ENCODE results near the gene EIF5AL1.
"Not testable (repeated sequence)": the region's sequence is repeated elsewhere in the genome, so short reads cannot be mapped to it uniquely, and the experiment has no call there.

EIF5AL1 gene

DNA sequence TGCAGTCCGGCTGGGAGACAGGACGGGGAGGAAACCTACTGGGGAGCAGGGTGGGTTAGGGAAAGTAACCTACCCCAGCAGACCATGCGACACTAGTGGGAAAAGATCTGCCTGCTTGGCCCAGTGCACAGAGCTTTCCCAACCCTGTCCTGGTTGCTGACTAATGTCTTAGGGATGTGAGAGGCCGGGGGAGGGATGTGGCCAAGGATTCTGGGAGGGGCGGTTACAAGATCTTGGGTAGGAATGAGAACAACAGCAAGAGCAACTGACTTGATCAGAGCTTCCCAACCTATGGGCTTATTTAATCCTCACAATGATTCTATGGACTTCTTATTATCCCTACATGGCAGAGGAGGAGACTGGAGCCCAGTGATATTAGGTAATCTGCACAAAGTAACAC lies 24.0 kb upstream of the EIF5AL1 start:
- no peak for DNase-seq

DNA sequence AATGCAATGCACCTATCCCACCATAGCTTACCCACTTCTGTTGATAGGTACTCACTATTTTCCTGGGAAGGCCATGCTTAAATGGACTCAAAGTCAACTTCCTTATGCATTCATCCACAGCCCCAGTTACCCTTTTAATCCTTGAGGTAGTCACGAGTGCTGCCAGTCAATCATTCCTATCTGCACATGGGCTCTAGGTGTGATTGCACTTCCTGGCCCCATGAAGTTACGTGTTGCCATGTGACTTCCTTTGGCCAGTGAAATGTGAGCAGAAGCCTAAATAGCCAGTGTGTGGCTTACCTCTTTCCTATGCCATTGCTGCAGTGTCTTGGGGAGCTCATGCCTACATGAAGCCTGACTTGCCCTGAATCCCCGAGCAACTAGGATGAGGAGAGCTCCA lies 23.5 kb upstream of the EIF5AL1 start:
- no peak for DNase-seq

DNA sequence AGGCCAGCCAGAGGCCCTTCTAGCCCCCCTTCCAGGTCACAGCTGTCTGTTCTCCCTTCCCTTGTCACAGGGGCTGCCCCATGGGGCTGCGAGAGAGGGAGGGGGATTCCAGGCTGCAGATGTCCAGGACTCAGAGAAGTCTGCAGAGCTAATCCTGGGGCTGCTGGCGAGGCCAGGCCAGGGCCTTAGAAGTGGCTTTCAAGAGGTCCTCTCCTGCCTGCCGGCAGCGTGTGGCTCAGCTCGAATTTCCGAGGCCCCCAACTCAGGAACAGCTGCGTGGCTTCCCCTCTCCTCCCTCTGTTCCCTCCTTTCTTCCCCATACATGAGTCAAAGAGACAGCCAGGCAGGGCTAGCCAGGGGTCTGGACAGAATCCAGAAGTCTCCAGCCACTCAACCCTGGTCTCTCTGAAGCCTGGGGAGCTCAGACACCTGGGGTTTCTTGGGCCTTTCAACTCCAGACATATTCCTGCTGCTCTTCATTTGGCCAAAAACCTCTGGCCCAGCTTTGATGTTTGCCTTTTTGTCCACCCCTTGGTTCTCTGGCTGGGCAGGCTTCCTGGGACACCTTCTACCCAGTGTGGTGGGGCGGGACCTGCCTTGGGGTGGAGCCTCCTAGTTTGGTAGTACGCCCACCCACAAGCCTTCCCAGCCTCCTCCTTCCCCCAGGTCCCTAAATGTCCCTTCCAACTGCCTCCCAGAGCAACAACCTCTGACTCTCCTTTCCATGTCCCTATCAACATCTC lies 21.8 kb upstream of the EIF5AL1 start:
- DNase-seq = no peak

DNA sequence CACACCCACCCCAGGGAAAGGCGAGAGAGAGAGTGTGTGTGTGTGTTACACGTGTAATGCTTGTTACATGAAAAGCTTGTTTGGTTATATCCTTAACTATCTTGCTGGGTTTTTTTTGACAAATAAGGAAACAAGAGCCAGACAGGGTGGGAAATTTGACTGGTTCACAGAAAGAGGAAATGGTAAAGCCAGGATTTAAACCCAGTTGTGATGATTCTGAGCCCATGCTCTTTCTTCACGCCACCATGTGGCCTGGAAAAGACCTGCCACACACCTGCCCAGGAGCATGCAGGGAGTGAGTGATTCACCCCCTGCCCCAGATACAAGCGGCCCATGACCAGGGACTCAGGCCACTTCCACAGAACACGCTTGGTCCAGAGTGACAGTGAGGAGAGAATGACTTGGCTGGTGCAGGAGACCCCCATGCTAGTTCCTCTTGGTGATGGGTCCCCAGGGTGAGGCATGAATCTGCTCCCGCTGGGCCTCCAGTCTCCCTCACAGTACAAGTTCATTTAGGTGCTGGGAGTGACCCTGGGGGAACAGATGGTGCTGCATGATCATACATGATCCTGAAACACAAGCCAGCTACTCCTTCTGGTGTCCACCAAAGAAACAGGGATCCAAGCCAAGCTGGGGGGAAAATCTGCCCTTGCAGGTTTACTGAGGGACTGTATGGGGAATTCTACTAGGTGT lies 21.0 kb upstream of the EIF5AL1 start:
- no peak for DNase-seq

DNA sequence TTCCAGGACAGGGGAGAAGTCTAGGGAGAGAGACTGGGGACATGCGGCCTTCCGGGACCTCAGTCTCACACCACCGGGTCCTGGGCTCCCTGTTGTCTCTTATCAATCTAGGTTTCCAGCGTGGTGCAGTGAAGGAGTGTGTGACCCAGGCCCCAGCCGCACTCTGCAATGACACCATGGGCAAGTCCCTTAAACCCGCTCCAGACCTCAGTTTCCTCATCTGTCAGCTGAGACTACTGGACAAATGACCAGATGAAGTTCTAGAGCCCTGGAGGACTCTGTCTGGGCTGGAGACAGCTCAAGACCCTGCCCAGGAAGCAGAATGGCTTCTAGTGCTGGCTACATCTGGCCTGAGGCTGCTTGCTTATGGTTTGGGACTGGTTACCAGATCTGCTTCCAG lies 20.1 kb upstream of the EIF5AL1 start:
- no peak for DNase-seq

DNA sequence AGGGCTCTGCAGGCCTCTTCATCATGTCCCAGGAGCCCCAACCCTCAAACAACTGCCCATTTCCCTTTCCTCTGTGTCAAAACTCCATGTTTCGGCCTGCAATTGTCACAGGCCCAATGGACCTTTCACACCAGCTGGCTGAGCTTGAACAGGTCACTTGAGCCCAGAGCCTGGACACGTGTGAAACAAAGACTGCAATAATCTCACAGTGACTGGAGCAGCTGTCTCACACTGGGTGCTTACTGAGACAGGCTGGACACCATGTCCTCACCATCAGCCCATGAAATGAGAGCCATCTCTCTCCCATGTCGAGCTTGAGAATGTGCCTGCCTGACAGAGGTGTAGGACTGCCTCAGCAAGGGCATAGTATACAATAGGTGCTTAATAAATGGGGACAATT lies 19.5 kb upstream of the EIF5AL1 start:
- DNase-seq = no peak

DNA sequence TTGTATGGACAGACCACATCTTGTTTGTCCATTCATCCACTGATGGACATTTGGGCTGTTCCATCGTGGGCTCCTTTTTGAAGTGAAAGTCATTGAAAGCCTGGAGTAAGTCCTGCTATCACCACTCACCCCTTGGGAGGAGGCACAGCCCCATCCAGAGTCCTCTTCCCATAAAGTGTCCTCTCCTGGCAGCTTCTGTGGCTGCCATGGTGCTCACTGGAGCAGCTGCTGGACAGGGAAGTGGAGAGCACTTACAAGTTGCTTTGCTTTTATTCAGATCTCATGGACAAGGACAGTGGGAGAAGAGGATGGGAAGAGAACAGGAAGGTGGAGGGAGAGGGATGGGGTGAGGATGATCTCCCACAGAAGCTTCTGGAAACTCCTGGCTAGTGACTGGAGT lies 18.5 kb upstream of the EIF5AL1 start:
- DNase-seq = no peak

DNA sequence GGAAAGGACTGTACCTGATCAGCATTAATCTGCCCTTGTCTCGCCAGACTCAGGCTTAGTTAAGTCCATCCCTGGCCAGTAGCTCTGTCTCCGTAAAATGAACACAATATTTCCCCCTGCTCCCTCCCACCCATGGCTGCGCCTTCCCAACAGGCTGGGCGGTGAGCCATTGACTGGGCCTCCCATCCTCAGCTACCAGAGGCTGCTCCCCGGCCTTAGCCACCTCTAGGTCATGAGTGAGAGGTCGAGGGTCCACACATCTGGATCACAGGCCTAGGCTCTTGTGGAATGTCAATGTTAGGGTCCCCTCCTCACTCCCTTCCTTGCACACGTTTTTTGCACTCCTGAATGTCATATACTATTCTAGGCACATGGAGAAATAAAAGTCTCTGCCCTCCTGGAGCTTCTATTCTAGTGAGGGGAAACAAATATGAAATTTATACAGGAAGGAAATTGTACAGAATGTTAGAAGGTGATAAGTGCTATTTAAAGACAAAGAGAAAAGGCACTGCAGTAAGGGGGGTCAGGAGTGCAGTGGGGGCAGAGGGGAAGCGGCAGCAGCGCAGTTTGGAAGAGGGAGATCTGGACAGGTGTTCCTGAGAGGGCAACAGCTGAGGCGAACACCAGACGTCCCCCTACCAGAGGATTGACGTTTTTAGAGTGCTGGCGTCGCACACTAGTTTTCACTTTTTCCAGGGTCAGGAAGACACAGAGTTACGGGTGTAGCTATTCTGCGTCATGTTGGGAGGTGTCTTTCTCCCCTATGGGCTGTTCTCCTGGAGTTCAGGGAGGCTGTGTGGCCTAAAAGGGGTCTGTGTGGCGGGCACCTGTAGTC lies 17.2 kb upstream of the EIF5AL1 start:
- no peak for DNase-seq

DNA sequence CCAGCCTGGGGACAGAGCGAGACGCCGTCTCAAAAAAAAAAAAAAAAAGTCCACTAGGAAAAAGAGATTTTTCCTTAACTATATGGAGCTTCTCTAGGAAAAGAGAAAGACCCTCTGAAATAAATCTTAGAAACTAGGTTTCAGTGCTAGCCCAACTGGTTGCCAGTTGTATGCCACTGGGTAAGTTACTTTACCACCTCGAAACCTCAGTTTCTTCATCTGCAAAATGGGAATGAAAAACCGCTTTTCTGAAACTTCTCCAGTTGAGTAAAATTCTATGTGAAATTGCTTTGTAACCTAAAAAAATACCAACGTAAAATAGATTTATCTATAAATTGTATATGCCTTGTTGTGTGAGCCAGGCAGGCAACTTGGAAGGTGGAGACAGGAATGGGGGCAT lies 16.5 kb upstream of the EIF5AL1 start:
- DNase-seq = no peak

DNA sequence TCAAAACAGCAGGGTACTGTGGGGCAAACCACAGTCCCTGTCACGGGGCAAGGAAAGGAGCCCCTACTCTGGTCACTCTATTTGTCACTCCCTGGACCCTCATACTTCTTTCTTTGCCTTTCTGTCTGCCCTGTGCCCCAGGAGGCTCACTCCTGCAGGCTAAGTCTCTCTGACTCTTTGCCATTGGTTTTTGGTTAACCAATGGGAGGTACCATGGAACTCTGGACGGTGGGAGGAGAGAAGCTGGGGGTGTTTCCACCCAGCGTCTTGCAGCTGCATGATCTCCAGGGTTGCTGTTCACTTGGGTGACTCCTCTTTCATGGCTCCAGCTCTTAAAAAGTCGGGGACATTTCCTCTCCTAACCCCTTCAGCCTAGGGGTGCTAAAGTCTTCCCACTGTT lies 15.4 kb upstream of the EIF5AL1 start:
- DNase-seq = no peak

DNA sequence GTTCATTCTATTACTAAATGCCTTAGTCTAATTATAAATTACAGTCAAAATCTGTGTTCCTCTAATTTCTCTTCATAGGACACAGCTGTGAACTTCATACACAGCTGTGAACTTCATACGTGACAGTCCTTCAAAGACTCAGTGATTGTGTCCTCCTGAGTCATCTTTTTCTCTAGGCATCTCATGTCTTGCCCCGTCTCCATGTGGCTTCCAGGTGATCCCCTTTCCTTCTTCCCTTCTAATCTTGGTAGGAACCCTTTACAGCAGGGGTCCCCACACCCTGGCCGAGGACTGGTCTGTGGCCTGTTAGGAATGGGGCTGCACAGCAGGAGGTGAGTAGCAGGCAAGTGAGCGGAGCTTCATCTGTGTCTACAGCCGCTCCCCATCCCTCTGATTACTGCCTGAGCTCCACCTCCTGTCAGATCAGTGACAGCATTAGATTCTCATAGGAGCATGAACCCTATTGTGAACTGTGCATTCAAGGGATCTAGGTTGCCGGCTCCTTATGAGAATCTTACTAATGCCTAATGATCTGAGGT lies 14.0 kb upstream of the EIF5AL1 start:
- DNase-seq = no peak

DNA sequence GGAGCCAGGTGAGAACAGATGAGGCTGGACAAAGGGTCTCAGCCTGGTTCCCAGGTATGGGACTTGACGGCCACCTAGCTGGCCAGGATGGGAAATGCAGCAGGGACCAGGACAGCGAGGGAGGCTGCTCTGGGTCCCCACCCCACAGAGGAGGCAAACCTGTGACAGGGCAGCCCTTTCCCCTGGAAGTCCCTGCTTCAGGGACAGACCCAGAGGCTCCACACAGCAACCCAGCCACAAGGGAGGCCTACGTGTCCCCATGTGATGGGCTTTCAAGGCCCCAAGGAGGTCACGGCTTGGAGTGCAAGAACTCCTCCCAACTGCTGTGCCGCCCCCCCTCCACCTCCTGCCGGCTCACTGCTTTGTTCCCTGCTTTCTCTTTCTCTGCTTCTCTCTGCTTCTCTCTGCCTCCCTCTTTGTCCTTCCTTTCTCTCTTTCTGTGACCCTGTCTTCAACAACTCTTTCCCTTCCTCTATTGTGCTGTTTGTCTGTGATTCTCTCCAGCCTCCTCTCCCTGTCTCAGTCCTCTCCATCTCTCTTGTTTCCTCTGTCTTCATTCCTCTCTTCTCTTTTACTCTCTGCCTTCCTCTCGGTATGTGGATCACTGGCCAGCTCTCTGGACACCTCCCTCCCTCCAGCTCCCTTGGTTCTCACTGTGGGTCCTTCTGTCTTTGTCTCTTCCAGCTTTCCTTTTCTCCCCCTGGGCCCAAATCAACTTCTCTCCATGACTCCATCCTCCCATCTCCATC lies 9.6 kb upstream of the EIF5AL1 start:
- DNase-seq = no peak

DNA sequence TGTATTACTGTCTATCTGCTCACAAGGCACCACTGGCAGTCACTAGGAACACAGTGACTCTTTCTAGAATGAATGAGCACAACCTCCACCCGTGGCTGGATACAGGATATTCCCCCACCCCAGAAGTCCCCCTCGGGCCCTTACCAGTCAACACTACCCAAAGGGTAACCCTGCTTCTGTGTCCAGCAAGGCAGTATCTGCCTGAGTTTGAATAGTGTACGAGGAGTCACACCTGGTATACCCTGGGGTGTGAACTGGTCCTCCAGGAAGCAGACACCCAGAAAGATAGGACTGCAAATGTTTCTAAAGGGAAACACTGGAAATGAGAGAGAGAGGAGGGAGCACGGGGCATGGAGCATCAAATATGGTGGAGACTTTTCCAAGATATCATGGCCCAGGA lies 8.5 kb upstream of the EIF5AL1 start:
- DNase-seq = not testable (repeated sequence)

DNA sequence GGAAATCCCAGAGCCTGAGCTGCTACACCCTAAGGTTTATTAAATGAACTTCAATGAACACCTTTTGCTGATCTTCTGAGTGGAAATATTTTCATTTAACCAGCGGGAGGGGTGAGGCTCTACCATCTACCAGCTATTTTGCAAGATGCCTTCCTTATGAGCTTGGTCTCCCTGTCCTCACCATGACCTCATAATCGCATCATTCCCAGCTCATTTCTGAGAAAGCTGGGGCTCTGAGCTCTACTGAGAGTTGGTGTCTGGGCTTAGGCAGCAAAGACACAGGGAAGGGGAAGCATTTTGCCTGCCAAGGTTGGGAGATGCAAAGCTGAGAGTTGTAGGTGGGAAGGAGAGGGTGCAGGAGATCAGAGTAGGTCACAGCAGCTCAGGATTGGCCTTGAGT lies 7.8 kb upstream of the EIF5AL1 start:
- not testable (repeated sequence) for DNase-seq

DNA sequence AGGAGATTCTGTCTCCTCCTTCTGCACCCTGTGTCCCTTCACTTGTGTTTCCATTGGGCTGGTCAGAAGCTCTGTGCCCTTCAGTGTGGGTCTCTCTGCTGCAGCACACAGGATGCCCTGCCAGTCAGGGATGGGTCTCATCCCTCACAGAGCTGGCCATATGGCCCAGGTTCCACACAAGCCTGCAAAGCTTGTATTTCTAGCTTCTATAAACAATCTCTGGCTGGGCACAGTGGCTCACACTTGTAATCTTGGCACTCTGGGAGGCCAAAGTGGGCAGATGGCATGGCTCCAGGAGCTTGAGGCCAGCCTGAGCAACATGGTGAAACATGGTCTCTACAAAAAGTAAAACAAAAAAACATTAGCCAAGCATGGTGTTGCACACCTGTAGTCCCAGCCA lies 7.0 kb upstream of the EIF5AL1 start:
- DNase-seq = not testable (repeated sequence)

DNA sequence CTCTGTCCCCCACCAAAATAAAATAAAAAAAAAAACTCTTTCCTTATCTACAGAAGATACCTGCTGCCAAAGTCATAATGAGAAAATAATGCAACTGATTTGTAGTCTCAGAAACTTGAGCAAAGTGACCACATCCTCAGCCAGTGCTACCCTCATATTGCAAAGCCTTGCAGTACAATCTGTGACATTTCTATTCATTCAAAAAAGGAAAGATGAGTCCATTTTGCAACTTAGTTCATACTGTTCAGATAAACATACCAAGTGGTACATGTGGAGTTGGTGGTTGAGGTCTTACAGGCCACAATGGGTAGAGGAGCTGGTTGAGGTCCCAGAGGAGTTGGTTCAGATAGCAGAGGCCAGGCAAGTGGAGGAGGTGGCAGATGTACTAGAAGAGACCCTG lies 6.5 kb upstream of the EIF5AL1 start:
- DNase-seq = no peak

DNA sequence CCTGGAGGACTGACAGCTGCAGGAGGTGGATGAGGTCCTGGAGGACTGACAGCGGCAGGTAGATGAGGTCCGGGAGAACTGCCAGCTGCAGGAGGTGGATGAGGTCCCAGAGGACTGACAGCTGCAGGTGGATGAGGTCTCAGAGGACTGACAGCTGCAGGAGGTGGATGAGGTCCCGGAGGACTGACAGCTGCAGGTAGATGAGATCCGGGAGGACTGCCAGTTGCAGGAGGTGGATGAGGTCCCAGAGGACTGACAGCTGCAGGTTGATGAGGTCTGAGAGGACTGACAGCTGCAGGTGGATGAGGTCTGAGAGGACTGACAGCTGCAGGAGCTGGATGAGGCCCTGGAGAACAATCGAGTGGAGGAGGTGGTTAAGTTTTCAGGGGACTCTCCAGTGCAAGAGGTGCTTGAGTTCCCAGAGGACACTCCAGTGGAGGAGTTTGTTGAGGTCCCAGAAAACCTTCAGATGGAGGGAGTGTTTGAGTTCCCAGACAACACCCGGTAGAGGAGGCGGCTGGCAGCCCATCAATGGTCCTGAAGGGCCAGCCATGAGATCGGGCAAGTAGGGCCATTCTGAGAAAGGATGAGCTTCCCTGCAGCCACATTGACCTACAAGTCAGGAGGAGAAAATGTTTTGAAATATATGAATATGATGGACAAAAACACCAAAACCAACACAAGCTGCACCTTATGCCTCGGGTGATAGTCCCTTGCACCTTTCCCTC lies 4.7 kb upstream of the EIF5AL1 start:
- no peak for DNase-seq

DNA sequence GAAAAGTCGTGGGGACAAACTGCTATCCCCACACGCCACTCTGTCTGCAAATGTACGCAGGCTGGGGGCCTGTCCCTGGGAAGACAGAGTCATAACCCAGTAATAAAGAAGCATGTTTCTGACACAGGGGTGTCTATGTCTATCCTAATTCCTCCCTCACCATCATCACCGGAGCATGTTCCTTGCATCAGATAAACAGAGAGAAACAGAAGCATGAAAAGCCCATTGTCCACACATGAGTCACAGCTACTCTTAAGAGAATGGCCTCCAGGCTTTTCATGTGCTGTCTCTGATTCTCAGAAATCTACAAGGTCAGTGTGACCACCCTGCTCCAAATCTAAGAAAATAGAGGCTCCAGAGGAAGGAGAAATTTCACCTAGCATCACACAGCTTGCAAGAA lies 4.1 kb upstream of the EIF5AL1 start:
- not testable (repeated sequence) for DNase-seq

DNA sequence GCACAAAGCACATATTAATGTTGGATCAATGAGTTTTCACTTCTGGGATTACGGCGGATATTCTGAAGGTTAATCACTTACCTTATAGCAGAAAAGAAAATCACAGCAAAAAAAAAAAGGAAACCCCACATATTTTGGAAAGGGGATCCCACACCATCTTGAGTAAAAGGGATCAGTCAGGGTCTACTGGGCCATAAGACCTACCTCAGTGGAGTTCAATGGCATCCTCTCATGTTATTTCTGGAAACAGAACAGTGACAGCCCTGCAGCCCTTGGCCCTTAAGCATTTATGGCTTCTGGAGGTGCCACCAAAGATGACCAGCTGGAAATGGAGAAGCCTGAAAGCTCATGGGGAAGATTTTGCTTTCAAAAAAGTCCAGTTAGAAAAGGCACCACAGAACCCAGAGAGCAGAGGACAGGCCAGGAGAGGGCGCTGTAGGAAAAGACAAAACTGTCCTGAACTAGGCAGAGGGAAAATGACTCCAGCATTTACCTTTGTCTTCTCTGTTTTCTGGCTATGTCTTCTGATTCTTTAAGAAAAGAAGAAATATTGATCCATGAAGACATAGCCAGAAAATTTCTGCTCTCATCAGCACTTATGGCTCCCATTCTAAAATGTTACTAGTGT lies 2.9 kb upstream of the EIF5AL1 start:
- DNase-seq = not testable (repeated sequence)

DNA sequence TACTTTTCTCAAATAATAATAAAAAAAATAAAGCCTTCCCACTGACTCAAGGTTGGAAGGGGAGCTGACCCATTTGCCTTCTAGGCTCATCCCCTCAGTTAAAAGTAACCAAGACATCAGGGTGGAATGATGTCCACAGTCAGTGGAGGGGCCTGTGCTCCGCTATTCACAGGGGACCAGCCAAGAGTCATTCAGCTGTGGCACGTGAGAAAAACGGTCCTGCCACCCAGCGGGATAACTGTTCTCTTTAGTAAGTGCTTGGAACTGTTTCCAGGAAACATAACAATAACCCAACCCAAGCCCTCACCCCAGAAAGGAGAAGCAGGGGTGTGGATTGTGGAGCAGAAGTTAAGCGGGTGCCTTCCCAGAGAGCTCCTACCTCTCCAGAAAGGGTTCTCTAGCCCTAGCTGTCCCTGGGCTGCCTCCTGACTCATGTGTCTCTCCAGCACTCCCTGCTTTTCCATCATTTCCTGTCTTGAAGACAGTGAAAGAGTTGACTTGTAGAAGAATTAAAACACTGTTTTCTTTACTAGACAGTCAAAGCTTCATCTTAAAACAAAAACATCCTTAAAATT lies 2.3 kb upstream of the EIF5AL1 start:
- not testable (repeated sequence) for DNase-seq

DNA sequence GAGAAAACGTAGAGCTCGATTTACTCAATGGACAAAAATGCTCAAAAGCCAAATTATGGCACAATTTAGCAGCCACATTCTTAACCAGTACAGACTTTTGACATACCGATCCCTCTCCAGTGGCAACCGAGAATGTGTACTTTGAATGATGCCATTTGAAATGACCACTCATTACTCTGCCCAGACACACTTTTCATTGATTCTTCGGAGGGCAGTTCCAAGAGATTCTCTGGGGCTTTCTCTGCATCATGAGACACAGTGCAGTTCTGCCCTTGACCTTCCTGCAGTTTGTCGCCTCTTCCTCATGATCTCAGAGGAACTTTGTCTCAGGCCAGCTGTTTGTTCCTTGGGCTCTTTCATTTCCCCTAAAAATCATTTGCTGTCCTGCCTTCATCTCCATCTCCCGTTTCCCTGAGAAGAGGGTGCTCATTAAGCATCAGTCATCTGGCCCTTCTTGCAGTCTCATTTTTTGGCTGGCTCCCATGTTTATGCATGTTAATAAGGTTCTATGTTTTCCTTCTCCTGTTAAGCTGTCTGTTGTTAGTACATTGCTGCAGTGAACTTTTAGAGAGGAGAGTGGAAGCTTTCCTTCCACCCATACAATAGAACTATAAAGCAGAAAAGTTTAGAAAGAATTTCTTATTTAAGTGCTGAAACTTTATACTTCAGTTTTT lies 4.3 kb downstream of the EIF5AL1 start:
- not testable (repeated sequence) for DNase-seq

All from SHP77 treated with DMSO at 0.1 percent for 48 hours (cell line).